GM18526 (cell line): Measurements from ENCODE around the gene CNTNAP2.

Source experiments
- POLR2A ChIP-seq: IDR thresholded peaks from 3 replicates; pipeline ENCODE4 v1.6.1; 2011; ENCODE audit not compliant: insufficient read length; ENCODE audit errors: extremely low read depth

The CNTNAP2 gene

DNA sequence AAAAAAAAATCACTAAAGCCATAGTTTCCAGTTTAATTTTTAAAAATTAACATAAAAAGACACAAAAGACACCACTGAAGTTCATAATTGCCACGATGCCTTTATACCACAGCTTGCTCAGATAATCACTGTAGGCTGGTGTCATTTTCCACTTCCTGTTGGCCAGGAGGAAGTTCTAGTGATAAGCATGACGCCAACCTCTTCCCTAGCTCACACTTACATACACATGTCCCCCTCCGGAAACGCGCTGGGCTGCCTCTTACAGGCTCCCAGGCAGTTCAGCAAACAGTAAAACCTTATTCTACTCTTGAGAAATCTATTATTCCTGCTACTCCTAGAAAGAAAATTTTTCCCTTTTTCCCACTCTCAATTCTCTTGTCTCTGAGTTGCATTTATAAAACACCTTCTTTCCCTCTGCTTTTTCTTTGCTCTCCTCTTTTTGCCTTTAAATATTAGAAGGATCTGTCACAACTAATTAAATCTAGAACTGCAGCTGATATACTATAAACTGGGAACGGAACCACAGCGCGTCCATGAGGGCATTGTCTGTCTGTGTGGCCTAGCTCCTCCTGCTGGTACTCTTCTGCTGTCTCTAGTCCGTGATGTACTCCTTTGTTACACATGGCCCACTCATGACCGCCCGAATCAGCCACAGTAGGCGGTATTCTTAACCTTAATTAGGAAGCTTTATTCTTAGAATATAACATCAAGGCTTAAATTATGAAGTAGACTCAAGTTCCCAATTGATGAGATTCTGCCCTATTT lies 664.9 kb downstream of the CNTNAP2 start:
- TF ChIP-seq POLR2A: no peak

DNA sequence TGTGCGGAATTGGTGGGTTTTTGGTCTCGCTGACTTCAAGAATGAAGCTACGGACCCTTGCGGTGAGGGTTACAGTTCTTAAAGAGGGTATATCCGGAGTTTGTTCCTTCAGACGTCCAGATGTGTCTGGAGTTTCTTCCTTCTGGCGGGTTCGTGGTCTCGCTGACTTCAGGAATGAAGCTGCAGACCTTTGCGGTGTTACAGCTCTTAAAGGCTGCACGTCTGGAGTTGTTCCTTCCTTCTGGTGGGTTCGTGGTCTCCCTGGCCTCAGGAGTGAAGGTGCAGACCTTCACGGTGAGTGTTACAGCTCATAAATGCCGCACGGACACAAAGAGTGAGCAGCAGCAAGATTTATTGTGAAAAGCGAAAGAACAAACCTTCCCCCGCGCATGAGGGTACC lies 670.7 kb downstream of the CNTNAP2 start:
- TF ChIP-seq POLR2A: no peak

DNA sequence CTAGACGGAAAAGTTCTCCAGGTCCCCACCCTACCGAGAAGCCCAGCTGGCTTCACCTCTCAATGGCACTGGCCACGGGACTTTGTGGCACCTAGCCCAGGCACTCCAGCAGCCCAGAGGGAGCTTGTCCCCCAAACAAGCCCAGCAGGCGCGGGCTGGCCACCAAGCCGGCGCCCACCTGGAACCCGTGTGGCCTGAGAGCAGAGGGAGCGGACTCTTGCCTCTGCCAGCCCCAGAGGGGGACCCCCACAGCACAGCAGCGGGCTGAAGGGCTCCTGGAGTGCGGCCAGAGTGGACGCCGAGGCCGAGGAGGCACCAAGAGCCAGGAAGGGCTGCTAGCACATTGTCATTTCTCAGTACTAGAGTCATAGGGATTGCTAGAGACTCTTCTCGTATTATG lies 671.4 kb downstream of the CNTNAP2 start:
- no peak for TF ChIP-seq POLR2A

DNA sequence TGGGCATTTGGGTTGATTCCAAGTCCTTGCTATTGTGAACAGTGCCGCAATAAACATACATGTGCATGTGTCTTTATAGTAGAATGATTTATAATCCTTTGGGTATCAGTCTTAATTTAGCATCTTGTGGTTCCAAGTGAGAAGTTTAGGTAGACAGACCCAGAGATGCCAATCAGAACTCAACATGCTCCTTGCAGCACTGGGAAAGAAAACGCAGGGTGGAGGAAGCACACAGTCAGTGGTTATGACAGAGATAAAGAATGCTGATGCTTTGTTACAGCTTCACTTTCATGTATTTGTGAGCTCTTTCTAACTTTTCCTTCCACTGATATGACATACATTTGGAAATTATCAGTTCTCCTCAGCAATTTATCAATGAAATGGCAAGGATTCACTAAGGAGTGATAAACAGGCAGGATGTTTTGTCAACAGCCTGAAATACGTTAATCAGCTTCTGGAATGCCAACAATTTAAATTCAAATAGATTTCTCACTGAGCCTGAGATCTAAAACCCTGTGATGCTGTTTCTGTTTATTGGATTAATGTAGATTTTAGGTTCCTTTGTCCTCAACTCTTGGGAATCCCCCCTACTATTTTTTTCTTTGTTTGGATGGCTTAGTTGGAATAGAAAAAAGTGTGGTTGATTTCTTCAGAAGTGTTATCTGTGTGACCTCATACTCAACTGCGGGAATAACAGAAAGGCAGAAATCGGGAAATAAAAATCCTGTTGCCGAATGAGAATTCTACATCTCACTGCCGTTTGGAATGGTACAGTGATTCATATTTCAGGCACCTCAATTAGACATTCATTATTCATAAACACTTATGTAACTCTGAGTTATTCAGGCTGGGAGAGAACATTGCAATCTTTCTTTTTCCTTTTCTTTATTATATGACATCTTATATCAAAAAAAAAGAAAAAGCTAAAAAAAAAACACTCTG lies 675.0 kb downstream of the CNTNAP2 start:
- TF ChIP-seq POLR2A: no peak

DNA sequence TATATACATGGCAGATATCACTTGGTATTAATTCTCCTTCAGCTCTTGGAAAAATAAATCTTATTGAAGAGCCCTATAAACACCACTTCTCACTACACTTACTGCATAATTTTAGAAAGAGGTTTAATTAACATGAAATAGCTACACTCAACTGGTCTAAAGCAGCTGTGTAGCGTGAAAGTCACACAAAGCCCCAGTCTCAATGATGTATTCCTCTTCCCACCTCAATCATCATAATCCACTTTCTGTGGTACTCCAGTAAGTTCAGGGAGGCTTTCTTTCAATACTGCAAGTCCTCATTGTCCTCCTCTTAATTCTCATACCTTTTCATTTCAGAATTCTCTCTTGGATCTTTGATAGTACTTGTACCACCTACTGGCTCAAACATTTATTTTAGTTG lies 688.0 kb downstream of the CNTNAP2 start:
- no peak for TF ChIP-seq POLR2A

DNA sequence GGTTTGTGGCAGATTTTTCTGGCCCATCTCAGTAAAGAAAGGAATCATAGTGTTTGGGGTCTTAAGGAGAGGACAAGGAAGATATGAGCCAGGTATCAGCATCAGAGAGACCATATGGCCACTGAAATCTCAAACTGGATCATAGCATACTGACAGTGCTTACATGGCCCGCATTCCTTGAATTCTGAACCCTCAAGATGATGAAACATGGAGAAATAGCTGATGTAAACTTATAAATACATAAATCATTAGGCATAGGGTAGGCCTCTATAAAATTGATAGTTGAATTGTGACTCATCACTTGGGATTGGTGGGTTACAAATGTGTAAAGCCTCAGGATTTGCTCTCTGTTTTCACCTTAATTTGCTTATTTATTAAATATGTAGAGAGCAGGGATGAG lies 688.5 kb downstream of the CNTNAP2 start:
- no peak for TF ChIP-seq POLR2A

DNA sequence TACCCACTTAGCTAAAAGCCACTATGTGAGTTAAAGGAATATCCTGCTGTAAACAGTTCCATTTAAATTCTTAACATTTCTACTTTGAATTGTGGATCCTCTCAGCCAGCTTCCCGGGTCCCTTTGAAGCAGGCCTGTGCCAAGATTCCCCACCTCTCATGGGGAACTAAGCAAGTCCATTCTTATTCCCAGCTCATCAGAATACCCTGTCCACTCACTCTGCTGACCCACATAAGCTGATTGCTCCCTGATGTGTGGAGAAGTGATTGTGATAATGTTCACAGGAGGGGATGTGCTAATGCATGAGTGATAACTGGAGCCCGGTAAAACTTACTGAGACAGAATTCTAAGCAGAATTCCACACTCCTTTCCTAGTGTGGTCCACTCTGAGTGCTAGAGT lies 709.7 kb downstream of the CNTNAP2 start:
- no peak for TF ChIP-seq POLR2A

DNA sequence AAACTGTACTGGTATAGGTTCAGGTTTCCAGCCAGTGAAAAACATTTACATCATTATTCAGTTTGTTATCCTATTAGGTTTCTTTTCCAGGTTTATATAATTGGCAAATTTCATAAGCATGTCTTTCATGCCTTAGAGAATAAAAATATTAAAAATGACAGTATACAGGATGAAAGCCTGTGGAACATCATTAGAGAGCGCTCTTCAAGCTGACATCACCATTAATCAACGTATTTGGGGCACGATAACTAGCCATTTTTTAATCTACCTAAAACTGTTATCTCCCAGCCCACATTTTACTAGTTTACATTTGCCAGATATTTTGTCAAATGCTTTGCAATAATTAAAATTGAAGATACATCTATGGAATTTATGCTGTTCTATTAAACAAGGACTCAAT lies 714.1 kb downstream of the CNTNAP2 start:
- no peak for TF ChIP-seq POLR2A

DNA sequence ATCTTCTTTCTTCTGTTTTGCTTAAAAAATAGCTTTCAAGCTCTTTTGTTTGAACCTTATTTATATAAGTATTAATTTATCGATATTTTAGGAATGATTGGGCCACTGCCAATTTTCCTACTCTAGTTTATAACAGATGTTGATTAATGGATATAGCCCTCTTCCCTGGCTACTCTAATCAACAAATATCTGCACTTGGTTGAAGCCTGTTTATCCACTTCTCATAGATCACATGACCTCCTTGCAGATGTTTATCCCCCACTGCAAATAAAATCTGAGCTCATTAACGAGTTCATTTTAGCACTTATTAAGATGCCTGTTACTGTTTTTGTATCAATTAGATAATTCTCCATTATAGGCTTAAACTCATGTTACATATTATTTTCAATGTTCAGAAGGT lies 715.3 kb downstream of the CNTNAP2 start:
- no peak for TF ChIP-seq POLR2A

DNA sequence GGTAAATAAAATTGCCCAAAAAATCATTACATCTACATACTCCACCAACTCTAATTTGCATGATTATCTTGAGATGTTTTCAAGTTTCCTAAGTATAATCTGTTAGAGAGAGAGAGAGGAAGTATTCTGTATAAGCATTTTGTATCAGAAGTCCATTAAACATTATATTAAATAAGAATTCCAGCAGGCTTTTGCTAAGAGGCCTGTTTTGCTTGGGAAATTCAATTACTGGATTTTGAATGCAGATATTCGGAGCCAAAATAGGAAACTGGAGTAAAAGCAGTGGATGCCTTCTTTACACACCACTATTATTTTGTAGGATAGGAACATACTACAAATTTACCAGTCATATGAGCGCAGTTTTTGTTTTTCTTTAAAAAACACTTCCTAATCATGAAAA lies 727.8 kb downstream of the CNTNAP2 start:
- TF ChIP-seq POLR2A: no peak

DNA sequence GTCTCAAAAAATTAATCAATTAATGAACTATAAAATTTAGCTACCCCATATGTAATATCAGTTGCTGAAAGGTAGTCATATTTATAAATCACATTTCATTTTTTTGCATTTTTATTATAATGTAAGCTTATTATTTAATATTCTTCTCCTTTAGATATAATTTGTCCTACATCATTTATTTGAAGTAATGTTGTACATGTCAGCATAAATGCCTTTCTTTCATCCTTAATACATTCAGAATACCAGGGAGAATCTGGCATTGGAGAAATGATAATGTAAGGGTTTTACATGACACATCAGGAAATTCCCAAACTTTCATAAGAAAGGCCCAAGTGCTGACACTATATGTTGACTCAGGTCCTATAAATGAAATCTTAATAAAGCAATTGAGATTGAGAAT lies 742.1 kb downstream of the CNTNAP2 start:
- no peak for TF ChIP-seq POLR2A

DNA sequence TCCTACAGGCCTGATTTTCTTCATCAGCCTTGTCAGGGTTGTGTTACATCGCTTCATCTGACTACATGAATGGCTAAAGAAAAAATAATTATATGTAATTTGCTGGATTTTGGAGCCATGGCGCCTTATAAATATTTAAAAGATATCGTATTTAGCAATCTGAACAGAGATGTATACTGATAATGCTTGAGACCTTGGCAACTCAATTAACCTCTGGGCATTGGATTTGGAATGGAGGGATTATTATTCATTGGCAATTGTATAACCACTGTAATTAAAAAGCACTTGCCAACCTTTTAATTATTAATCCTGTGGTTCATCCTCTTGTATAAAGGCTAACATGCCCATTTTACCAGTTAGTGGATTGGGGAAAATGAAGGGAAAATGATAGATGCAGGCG lies 745.1 kb downstream of the CNTNAP2 start:
- TF ChIP-seq POLR2A: no peak

DNA sequence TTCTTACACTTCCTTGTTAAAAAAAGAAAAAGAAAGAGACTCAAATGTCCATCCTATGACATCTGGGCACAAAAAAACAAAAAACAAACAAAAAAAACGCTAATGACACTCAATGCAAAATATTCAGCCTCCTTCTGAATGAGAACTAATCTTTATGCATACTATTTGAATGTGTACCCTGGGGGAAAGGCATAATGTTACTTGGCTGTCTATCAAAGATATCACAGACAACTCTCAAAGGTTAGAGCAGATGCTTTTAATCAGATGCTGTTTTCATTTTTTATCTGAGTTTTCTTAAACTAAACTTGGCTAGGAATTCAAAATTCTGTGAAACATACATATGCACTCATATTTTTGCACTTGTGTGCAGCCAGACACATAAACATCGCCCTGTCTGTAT lies 745.8 kb downstream of the CNTNAP2 start:
- TF ChIP-seq POLR2A: no peak

DNA sequence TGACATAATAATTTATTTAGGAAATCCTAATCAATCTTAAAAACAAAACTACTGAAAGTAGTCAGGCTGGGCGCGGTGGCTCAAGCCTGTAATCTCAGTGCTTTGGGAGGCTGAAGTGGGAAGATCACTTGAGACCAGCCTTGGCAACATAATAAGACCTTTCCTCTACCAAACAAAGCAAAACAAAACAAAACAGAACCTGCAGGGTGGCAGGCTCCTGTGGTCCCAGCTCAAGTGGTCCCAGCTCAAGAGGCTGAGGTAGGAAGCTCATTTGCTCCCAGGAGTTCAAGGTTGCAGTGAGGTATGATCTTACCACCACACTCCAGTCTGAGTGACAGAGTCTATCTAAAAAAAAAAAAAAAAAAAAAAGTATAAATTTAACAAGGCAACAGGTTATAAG lies 748.0 kb downstream of the CNTNAP2 start:
- TF ChIP-seq POLR2A: no peak

DNA sequence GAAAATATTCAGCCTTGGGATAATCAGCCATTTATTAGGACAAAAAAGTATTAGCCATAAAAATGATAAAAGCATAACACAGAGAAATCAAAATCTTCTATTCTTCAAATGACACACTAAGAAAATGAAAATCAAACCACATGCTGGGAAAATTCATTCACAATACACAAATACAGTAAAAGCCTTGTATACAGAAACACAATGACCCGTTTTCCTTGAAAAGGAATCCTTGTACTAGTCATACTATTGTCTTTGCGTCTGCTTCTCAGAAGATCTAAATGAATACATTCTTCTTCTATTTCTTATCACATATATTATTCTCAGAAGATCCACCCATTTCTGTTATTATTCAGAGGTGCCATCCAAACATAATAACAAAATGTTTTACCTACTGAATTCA lies 749.1 kb downstream of the CNTNAP2 start:
- no peak for TF ChIP-seq POLR2A

DNA sequence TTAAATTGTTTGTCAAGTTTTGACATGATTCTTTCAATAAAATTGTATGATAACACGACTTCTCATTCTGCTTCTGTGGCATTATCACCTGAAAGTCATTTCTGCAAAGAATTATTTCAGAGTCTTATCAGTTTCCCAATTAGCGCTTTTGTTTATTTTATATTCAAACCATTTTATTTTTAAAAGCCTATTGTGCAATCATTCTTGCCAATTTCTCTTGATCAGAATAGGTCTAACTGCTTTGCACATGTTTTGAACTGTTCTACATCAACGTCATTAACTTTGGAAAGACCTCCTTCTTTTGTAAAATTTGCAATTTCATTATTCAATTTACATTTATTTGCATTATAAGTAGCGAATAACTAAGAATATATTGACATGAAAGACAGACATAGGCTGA lies 758.1 kb downstream of the CNTNAP2 start:
- no peak for TF ChIP-seq POLR2A
